LNCAP (cell line): ENCODE measurements around the gene AREL1.

Source experiments
- TF ChIP-seq, protein P1 (sequence below): fragments of 450-650 bp; IDR thresholded peaks from 2 replicates; pipeline ENCODE4 v1.5.1; 2017; ENCODE audit warnings: mild to moderate bottlenecking

AREL1 gene

GRCh38 chr14:74667758-74668157 is 45.1 kb downstream of the AREL1 start:
- TF ChIP-seq, protein P1, sequence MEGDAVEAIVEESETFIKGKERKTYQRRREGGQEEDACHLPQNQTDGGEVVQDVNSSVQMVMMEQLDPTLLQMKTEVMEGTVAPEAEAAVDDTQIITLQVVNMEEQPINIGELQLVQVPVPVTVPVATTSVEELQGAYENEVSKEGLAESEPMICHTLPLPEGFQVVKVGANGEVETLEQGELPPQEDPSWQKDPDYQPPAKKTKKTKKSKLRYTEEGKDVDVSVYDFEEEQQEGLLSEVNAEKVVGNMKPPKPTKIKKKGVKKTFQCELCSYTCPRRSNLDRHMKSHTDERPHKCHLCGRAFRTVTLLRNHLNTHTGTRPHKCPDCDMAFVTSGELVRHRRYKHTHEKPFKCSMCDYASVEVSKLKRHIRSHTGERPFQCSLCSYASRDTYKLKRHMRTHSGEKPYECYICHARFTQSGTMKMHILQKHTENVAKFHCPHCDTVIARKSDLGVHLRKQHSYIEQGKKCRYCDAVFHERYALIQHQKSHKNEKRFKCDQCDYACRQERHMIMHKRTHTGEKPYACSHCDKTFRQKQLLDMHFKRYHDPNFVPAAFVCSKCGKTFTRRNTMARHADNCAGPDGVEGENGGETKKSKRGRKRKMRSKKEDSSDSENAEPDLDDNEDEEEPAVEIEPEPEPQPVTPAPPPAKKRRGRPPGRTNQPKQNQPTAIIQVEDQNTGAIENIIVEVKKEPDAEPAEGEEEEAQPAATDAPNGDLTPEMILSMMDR, result no peak

DNA sequence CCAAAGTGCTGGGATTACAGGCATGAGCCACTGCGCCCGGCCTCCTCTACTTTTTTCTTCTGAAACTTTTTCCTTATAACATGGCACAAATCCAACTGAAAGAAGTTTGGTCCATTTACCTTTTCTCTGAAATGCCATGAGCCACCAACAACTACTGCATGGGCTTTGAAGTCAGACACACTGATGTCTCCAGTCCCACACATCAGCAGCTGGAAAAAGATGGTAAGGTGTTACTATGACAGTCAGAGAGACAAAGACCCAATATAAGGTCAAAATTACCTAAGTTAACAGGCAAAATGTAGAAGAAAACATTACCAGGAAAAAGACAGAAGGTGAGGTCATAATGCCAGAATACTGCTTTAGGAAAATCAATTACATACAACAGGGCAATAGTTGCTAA is 48.2 kb downstream of the AREL1 start:
- TF ChIP-seq, protein P1, result no peak

- TF ChIP-seq, protein P1, result no peak
These were observed 49.0 kb downstream of the AREL1 start for GRCh38 chr14:74663884-74664283.

DNA sequence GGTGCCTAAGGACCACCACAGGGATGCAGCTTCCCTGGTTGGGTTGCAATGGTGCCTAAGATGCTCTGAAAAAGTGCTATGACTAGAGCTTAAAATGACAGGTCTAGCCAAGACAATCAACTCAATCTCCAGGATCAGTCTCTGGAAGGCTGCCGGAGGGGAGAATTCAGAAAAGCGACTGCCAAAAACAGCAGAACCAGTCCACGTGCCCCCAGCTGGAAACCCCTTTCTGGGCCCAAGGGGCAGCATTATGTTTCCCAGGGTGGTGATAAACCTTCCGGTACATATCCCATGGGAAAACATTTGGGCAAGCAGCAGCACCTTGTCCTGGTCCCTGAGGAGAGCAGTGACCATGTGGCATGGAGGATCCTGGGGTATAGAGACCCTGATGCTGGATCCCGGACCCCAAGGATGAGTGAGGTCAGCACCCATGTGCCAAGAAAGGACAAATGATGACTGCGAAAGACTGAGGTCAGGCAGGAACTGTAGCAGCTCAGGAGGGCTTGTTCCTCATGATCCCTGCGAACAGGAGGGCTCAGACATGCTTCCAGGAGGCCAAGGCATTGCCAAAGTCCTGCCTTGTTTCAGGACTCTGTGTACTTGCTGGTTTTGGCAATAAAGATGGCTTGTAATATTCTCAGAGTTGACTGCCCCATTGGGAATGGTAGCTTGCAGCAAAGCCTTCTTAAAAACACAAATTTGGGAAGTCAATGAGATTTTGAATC is 51.0 kb downstream of the AREL1 start:
- TF ChIP-seq, protein P1, result no peak

DNA sequence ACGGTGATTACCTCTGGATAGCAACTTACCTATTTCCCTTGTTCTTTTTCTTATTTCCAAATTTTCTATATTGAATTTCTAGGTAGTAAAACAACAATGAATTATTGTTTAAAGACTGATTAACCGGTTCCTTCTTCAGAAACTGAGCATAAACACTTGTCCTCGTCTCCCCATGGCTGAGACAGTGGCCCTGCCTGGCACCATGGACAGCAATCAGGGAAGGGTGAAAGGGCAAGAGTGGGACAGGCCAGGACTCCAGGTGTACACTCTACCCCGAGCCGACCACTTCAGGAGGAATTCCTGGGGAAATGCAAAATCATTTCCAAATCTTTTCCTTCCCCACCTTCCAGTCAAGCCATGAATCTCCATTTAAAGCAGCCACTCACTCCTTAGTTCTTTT is 52.0 kb downstream of the AREL1 start:
- TF ChIP-seq, protein P1, result no peak

- TF ChIP-seq, protein P1, result no peak
These were observed 52.7 kb downstream of the AREL1 start for GRCh38 chr14:74660167-74660566.

DNA sequence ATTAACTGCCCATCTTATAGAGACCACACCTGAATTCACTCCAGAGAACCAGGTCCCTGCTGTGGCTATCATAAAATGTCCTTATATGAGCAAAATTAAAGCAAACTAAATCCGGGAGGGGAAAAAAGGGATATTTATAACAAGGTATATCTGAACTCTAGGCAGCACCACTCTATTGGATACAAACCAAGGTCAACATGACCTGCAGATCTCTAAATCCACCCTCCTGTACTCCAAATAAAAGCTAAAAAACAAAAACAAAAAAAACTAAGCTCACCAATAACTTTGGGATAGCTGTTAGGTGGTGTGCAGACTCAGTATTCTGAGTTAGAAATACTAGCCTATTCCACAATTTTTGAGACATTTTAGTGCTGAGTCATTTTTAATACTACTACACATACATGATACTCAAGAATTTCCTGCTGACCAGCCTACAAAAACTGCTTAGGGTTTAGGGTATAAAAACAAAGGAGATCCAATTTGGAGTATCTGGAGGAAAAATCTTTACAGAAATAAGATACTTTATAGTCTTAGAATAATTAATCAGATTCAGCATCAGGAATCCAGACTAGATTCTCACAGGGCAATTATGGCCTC is 54.2 kb downstream of the AREL1 start:
- TF ChIP-seq, protein P1, result no peak

DNA sequence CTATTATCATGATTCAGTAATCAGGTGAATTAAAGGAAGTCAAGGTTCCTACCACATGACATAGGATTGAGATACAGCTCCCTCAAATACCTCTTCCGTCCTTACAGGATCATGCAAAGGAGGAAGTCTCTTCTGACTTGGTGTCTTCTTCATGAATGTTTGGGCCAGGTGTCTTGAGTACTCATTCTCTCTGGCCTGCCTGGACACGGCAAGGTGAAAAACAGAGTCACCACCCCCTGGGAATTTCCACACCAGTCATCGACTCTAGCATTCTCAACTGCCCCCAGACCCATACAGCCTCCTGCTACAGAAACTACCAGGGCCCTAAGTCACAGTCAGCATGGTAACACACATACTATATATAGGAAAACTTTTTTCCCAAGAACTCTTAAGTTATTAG is 55.9 kb downstream of the AREL1 start:
- TF ChIP-seq, protein P1, result no peak
